ENCODE data around the gene STAT3. TPM values are rescaled to one million over a fixed set of nuclear protein-coding genes. Genes with fewer than 3 reads are reported as not detected.

The STAT3 gene
- total and polyA plus RNA-seq, 2 donors (not counting 1 experiment from before 2014, with no cell fraction given) = 50.1 to 140 TPM

DNA sequence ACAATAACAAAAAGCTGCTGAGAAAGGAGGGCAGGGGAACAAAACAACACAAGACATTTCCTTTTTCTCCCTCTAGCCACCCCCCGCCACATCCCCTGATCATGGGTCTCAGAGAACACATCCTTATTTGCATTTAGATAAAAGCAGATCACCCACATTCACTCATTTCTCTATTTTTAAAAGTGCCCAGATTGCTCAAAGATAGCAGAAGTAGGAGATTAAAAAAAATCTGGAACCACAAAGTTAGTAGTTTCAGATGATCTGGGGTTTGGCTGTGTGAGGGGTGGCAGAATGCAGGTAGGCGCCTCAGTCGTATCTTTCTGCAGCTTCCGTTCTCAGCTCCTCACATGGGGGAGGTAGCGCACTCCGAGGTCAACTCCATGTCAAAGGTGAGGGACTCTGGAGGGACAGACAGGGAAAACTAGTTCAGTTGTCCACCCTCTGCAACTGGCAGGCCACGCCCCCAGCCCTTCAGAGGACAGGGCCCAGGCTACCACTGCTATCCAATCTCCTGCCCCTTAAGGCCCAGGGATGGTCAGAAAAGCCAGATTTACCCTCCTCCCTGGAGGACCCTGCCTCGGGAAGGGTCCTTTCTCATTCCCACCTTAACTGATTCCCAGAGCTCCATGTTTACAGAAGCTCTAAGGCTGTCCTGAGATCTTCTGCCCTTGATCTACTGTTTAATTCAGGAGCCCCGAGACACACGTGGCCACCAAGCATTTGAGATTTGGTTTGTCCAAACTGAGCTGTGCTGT lies 72.7 kb downstream of the STAT3 start:
- H3K27ac ChIP-seq (ENCODE audit: low read length in 2 of 2) = peak overlapping the region; percentile 73 to 77
- intact Hi-C loops (cut with micrococcal nuclease) = loop anchor here (2.0 kb wide), 1 partner anchor 27 kb away; the partner anchor contains the start of gene STAT5A
- H3K27me3 ChIP-seq (replicated peaks in 1 of 4; ENCODE audit: control extremely low read depth in 1 of 4, control insufficient read depth in 3 of 4, insufficient read depth in 4 of 4, low read length in 3 of 4) = no peaks in the 10 kb centered on the region
- H3K4me3 ChIP-seq (ENCODE audit: control extremely low read depth in 1 of 5, extremely low read depth in 1 of 5, insufficient read depth in 1 of 5, low read depth in 2 of 5, low read length in 4 of 5) = peak overlapping the region in 2 of 5 experiments; percentile 1 to 31
- H4K20me1 ChIP-seq (ENCODE audit: control insufficient read depth, insufficient read depth, low read length, poor library complexity, severe bottlenecking) = peaks cover 14% of the 10 kb centered on the region
- H3K27me3 Mint-ChIP-seq = no peaks in the 10 kb centered on the region
- ATAC-seq (ENCODE audit: low read depth) (peak; percentile 65), DNase-seq (peak; percentile 87)
- no peaks in the 10 kb centered on the region for H3K9me3 Mint-ChIP-seq (ENCODE audit: insufficient read depth)
- peaks cover 0 to 31% of the 10 kb centered on the region in 2 experiments for H3K36me3 ChIP-seq (replicated peaks in 1 of 2; ENCODE audit: control extremely low read depth in 1 of 2, control insufficient read depth in 1 of 2, extremely low read depth in 1 of 2, insufficient read depth in 2 of 2, low read length in 1 of 2)
- peak overlapping the region; percentile 79 for H3K27ac Mint-ChIP-seq
- TF ChIP-seq, protein P1, sequence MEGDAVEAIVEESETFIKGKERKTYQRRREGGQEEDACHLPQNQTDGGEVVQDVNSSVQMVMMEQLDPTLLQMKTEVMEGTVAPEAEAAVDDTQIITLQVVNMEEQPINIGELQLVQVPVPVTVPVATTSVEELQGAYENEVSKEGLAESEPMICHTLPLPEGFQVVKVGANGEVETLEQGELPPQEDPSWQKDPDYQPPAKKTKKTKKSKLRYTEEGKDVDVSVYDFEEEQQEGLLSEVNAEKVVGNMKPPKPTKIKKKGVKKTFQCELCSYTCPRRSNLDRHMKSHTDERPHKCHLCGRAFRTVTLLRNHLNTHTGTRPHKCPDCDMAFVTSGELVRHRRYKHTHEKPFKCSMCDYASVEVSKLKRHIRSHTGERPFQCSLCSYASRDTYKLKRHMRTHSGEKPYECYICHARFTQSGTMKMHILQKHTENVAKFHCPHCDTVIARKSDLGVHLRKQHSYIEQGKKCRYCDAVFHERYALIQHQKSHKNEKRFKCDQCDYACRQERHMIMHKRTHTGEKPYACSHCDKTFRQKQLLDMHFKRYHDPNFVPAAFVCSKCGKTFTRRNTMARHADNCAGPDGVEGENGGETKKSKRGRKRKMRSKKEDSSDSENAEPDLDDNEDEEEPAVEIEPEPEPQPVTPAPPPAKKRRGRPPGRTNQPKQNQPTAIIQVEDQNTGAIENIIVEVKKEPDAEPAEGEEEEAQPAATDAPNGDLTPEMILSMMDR (IDR thresholded peaks at IDR 0.05) = no peak
- TF ChIP-seq EZH2 (IDR thresholded peaks at IDR 0.05; ENCODE audit: borderline replicate concordance, insufficient read depth, low read depth, low read length, poor library complexity, severe bottlenecking) = no peak
- ChIA-PET CTCF (interaction anchor here (0.8 to 20.6 kb wide), 9 partner anchors 8 to 135 kb away, joined by 3 to 546 read pairs (median 5); partner anchors contain the start of gene STAT3), POLR2A (interaction anchor here (0.6 to 2.1 kb wide), 3 partner anchors 14 to 79 kb away, joined by 3 to 12 read pairs (median 6); partner anchors contain the start of gene STAT3)
- H3K4me2 ChIP-seq (replicated peaks; ENCODE audit: low read depth, low read length, poor library complexity, severe bottlenecking) = peak overlapping the region; percentile 65
- peaks cover 53 to 67% of the 10 kb centered on the region in 2 donors for H3K4me1 ChIP-seq (ENCODE audit: control insufficient read depth in 2 of 2, insufficient read depth in 2 of 2, low read length in 2 of 2)
- WGBS (ENCODE audit: insufficient coverage) = 24% methylated on average over 7 of the region's 10 CpGs
- no peaks in the 10 kb centered on the region for H3K9me3 ChIP-seq (ENCODE audit: control extremely low read depth in 1 of 3, control insufficient read depth in 2 of 3, insufficient read depth in 1 of 3, low read length in 2 of 3)
- H3K79me2 ChIP-seq (ENCODE audit: control insufficient read depth, insufficient read depth, low read length) = no peaks in the 10 kb centered on the region
- peak overlapping the region; percentile 20 for H3K9ac ChIP-seq (ENCODE audit: low read length)
- H3K4me1 Mint-ChIP-seq = peaks cover 63% of the 10 kb centered on the region
- H3K4me3 Mint-ChIP-seq = peak overlapping the region; percentile 59
- no peak overlapping the region for H2AFZ ChIP-seq (ENCODE audit: insufficient read depth, low read depth, low read length, poor library complexity, severe bottlenecking)

All from B cell (primary cell).